Caco-2 (cell line): ENCODE results near the gene TMEM117. TPM values are rescaled to one million over a fixed set of nuclear protein-coding genes. Genes with fewer than 3 reads are reported as not detected.

Source experiments
- BruUV-seq: library from RNA; stranded (reverse); fragments of 400-500 nt; replicated peaks from 2 replicates; lab custom pipeline; 2021; lab: Mats Ljungman, UMichigan
- CTCF ChIA-PET: fragments of 300-600 bp; sonication (Branson Sonifier 250); formaldehyde crosslinking; loops from one replicate; lab custom pipeline; 2022; ENCODE audit warnings: antibody characterized with exemption; lab: Charles Lee
- POLR2A ChIA-PET: fragments of 300-600 bp; sonication (Branson Sonifier 250); formaldehyde crosslinking; loops from one replicate; lab custom pipeline; 2022; ENCODE audit warnings: antibody characterized with exemption; lab: Charles Lee
- DNase-seq, 2 experiments: peaks; one replicate each; pipeline versions ENCODE4 v3.0.0 to v3.0.0-alpha.2; 2020 to 2022
- H3K27me3 ChIP-seq: replicated peaks from 2 replicates; pipeline ENCODE4 v1.6.0; 2011; ENCODE audit warnings: low read length; ENCODE audit not compliant: control insufficient read depth, insufficient read depth
- H3K36me3 ChIP-seq: 2 replicates; pipeline ENCODE4 v1.5.1; 2011; ENCODE audit warnings: low read length; ENCODE audit not compliant: control insufficient read depth, insufficient read depth
- H3K4me1 ChIP-seq: fragments of 250-450 bp; sonication (Bioruptor Pico); 2 replicates; pipeline ENCODE4 v1.5.1; 2020; ENCODE audit warnings: mild to moderate bottlenecking
- H3K4me3 ChIP-seq: 2 replicates; pipeline ENCODE4 v1.5.1; 2011; ENCODE audit warnings: low read depth, mild to moderate bottlenecking, control low read depth, low read length
- H3K9me3 ChIP-seq: fragments of 250-450 bp; sonication (Bioruptor Pico); 2 replicates; pipeline ENCODE4 v1.5.1; 2020; ENCODE audit warnings: mild to moderate bottlenecking, moderate library complexity
- H3K27ac Mint-ChIP-seq: one replicate; pipeline ENCODE4 v1.8.0; 2022; ENCODE audit warnings: mixed read lengths; ENCODE audit not compliant: unreplicated experiment
- H3K27me3 Mint-ChIP-seq: one replicate; pipeline ENCODE4 v1.8.0; 2022; ENCODE audit warnings: mixed read lengths; ENCODE audit not compliant: insufficient read depth, unreplicated experiment
- H3K36me3 Mint-ChIP-seq: one replicate; pipeline ENCODE4 v1.8.0; 2022; ENCODE audit warnings: mild to moderate bottlenecking, mixed read lengths; ENCODE audit not compliant: insufficient read depth, unreplicated experiment
- H3K4me1 Mint-ChIP-seq: one replicate; pipeline ENCODE4 v1.8.0; 2022; ENCODE audit warnings: low read depth, mixed read lengths; ENCODE audit not compliant: unreplicated experiment
- H3K4me3 Mint-ChIP-seq: one replicate; pipeline ENCODE4 v1.8.0; 2022; ENCODE audit warnings: mild to moderate bottlenecking, moderate library complexity, mixed read lengths; ENCODE audit not compliant: unreplicated experiment
- H3K9me3 Mint-ChIP-seq: one replicate; pipeline ENCODE4 v1.8.0; 2022; ENCODE audit warnings: mixed read lengths; ENCODE audit not compliant: unreplicated experiment
- intact Hi-C: fragments of 100-400 bp; cut with micrococcal nuclease; formaldehyde crosslinking; loops from one replicate; pipeline ENCODE4 v1.10.0; 2022; ENCODE audit not compliant: unreplicated experiment
- total RNA-seq: library from RNA; stranded (reverse); gene quantifications from 2 replicates; pipeline ENCODE4 v1.2.3, GENCODE V29; 2022
- TF ChIP-seq, protein P1 (sequence below), 2 experiments: fragments of 200-600 bp in 1 of 2; IDR thresholded peaks; 1 replicate in 1 of 2; 2 replicates in 1 of 2; pipeline versions ENCODE4 v1.5.1 to v1.8.0; 2011 to 2022; ENCODE audit warnings: antibody characterized with exemption in 1 of 2, control low read depth in 1 of 2, inconsistent platforms in 1 of 2, low read depth in 1 of 2, low read length in 1 of 2, mild to moderate bottlenecking in 1 of 2, moderate library complexity in 1 of 2; ENCODE audit not compliant: insufficient read depth in 1 of 2, severe bottlenecking in 1 of 2, unreplicated experiment in 1 of 2

Gene TMEM117
- total RNA-seq, 1 experiment from 2014 or later: 34.1 TPM

DNA sequence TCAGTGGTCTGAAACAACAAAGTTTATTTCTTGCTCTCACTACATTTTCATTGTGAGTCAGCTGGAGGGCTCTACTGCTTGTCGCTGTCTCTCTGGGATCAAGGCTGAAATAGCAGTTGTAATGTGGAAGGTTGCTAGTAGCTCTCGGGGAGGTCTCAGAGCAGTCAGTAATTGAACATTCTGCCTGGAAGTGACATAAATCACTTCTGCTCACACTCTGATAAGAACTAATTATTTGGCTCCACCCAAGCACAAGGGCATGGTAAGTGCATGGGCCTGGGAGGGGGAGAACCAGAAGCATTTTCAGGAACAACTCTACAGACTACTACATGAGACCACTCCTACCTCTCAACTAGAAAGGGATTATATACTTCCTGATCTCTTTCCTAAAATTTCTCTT lies 128.2 kb downstream of the TMEM117 start:
- DNase-seq: no peak
- no peaks in the 10 kb centered on the region for H3K9me3 ChIP-seq
- CTCF ChIA-PET: no interaction called here
- Mint-ChIP-seq H3K36me3 (no peaks in the 10 kb centered on the region), H3K27ac (no peak overlapping the region), H3K27me3 (no peaks in the 10 kb centered on the region), H3K4me1 (peaks cover 6% of the 10 kb centered on the region), H3K4me3 (no peak overlapping the region), H3K9me3 (peaks cover 22% of the 10 kb centered on the region)
- POLR2A ChIA-PET: no interaction called here
- H3K27me3 ChIP-seq: no peaks in the 10 kb centered on the region
- BruUV-seq: no TSS peak
- no peaks in the 10 kb centered on the region; the same call in 1 of the 2 replicates for H3K36me3 ChIP-seq
- no peak overlapping the region for H3K4me3 ChIP-seq
- TF ChIP-seq, protein P1, sequence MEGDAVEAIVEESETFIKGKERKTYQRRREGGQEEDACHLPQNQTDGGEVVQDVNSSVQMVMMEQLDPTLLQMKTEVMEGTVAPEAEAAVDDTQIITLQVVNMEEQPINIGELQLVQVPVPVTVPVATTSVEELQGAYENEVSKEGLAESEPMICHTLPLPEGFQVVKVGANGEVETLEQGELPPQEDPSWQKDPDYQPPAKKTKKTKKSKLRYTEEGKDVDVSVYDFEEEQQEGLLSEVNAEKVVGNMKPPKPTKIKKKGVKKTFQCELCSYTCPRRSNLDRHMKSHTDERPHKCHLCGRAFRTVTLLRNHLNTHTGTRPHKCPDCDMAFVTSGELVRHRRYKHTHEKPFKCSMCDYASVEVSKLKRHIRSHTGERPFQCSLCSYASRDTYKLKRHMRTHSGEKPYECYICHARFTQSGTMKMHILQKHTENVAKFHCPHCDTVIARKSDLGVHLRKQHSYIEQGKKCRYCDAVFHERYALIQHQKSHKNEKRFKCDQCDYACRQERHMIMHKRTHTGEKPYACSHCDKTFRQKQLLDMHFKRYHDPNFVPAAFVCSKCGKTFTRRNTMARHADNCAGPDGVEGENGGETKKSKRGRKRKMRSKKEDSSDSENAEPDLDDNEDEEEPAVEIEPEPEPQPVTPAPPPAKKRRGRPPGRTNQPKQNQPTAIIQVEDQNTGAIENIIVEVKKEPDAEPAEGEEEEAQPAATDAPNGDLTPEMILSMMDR (IDR thresholded peaks at IDR 0.05; ENCODE audit: insufficient read depth in 1 of 2, low read depth in 1 of 2, low read length in 1 of 2, severe bottlenecking in 1 of 2, unreplicated experiment in 1 of 2): no peak
- intact Hi-C loops: no loop called here
- no peaks in the 10 kb centered on the region; the same call in 1 of the 2 replicates for H3K4me1 ChIP-seq

DNA sequence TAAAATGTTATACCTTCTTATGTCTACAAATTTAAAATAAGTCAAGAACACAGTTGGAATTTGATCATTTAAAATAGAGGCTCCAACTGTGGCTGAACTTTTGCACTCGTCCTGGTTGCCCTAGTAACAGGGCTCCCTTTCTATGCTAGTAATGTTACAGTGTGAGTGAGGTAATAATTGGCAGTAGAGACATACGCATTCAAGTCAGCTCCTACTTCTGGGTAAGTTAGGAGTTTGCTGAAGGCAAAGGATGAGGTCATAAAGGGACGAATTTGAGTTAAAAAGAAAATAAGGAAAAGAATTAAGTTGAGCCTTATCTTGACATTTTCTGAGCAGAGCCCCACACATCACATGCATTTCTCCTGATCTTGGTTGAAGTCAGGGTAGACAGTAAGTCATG lies 129.1 kb downstream of the TMEM117 start:
- H3K4me3 Mint-ChIP-seq: no peak overlapping the region
- H3K36me3 Mint-ChIP-seq: no peaks in the 10 kb centered on the region
- peaks cover 3% of the 10 kb centered on the region for H3K4me1 Mint-ChIP-seq
- no peaks in the 10 kb centered on the region for H3K9me3 ChIP-seq
- no peak for DNase-seq
- no peaks in the 10 kb centered on the region for H3K27me3 ChIP-seq
- H3K27me3 Mint-ChIP-seq: no peaks in the 10 kb centered on the region
- intact Hi-C loops: no loop called here
- no peaks in the 10 kb centered on the region; the same call in 1 of the 2 replicates for H3K36me3 ChIP-seq
- no peak overlapping the region for H3K27ac Mint-ChIP-seq
- H3K4me1 ChIP-seq: no peaks in the 10 kb centered on the region
- POLR2A ChIA-PET: no interaction called here
- peaks cover 22% of the 10 kb centered on the region for H3K9me3 Mint-ChIP-seq
- no peak overlapping the region for H3K4me3 ChIP-seq
- CTCF ChIA-PET: interaction anchor here (0.6 kb wide), 1 partner anchor 56 kb away, joined by 3 read pairs; no protein-coding TSS in a partner anchor
- TF ChIP-seq, protein P1 (IDR thresholded peaks at IDR 0.05; ENCODE audit: insufficient read depth in 1 of 2, low read depth in 1 of 2, low read length in 1 of 2, severe bottlenecking in 1 of 2, unreplicated experiment in 1 of 2): no peak
- no TSS peak for BruUV-seq

DNA sequence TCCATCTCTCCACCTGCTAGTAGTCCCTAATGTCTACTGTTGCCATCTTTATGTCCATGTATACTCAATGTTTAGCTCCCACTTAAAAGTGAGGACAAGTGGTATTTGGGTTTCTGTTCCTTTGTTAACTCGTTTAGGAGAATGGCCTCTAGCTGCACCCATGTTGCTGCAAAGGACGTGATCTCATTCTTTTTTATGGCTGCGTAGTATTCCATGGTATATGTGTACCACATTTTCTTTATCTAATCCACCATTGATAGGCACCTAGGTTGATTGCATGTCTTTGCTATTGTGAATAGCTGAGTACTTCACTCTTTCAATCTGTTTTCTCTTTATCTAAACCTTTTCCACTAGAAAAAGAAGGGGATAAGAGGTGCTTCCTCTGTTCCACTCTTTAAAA lies 130.0 kb downstream of the TMEM117 start:
- BruUV-seq: no TSS peak
- Mint-ChIP-seq H3K27ac (no peak overlapping the region), H3K36me3 (no peaks in the 10 kb centered on the region), H3K9me3 (peaks cover 27% of the 10 kb centered on the region), H3K27me3 (no peaks in the 10 kb centered on the region), H3K4me1 (no peaks in the 10 kb centered on the region), H3K4me3 (no peak overlapping the region)
- ChIA-PET CTCF (no interaction called here), POLR2A (no interaction called here)
- Histone ChIP-seq H3K9me3 (no peaks in the 10 kb centered on the region), H3K36me3 (no peaks in the 10 kb centered on the region; the same call in 1 of the 2 replicates), H3K4me1 (no peaks in the 10 kb centered on the region), H3K4me3 (no peak overlapping the region), H3K27me3 (no peaks in the 10 kb centered on the region)
- DNase-seq: no peak
- intact Hi-C loops: no loop called here
- TF ChIP-seq, protein P1 (IDR thresholded peaks at IDR 0.05; ENCODE audit: insufficient read depth in 1 of 2, low read depth in 1 of 2, low read length in 1 of 2, severe bottlenecking in 1 of 2, unreplicated experiment in 1 of 2): no peak
